ENCODE results near the gene SPPL2C. TPM values are rescaled to one million over a fixed set of nuclear protein-coding genes. Genes with fewer than 3 reads are reported as not detected.

Gene SPPL2C
- not detected for polyA plus RNA-seq (2012; ENCODE audit: insufficient read depth, insufficient read length, low read depth)

GRCh38 chr17:45844695-45845375, at the start of gene SPPL2C:
SPPL2C (plus strand) TSS chr17:45844881; CDS start chr17:45844907, 26 bp downstream.
- no peak within 1 kb of the TSS for H3K4me3 ChIP-seq (ENCODE audit: low read depth, low read length)
- H3K9me3 ChIP-seq = no peaks in the 10 kb centered on the region
- no peaks in the 10 kb centered on the region for H3K4me1 ChIP-seq
- no peaks in the 10 kb centered on the region for H3K27me3 ChIP-seq
- H3K36me3 ChIP-seq = no peaks in the 10 kb centered on the region
- DNase-seq = no peak
- no peak for TF ChIP-seq CTCF (IDR thresholded peaks at IDR 0.05; ENCODE audit: low read depth, low read length)

GRCh38 chr17:45800816-45801215, 43.9 kb upstream of the SPPL2C start:
- no peak for DNase-seq
- Histone ChIP-seq H3K36me3 (no peaks in the 10 kb centered on the region), H3K4me1 (no peaks in the 10 kb centered on the region), H3K9me3 (no peaks in the 10 kb centered on the region), H3K27me3 (peaks cover 29% of the 10 kb centered on the region), H3K4me3 (ENCODE audit: low read depth, low read length) (no peak overlapping the region)
- TF ChIP-seq CTCF (IDR thresholded peaks at IDR 0.05; ENCODE audit: low read depth, low read length) = no peak

- H3K9me3 ChIP-seq = no peaks in the 10 kb centered on the region
- DNase-seq = no peak
Measured at GRCh38 chr17:45801421-45801820, 43.3 kb upstream of the SPPL2C start.

GRCh38 chr17:45808845-45809244, 35.8 kb upstream of the SPPL2C start:
- H3K9me3 ChIP-seq = no peaks in the 10 kb centered on the region
- no peak for TF ChIP-seq CTCF (IDR thresholded peaks at IDR 0.05; ENCODE audit: low read depth, low read length)
- peaks cover 6% of the 10 kb centered on the region; the same call in 1 of the 2 replicates for H3K27me3 ChIP-seq
- H3K36me3 ChIP-seq = no peaks in the 10 kb centered on the region
- DNase-seq = no peak
- no peaks in the 10 kb centered on the region for H3K4me1 ChIP-seq
- H3K4me3 ChIP-seq (ENCODE audit: low read depth, low read length) = no peak overlapping the region

More at GRCh38 chr17:45801421-45801820, 43.3 kb upstream of the SPPL2C start:
- H3K4me3 ChIP-seq (ENCODE audit: low read depth, low read length) = no peak overlapping the region
- no peaks in the 10 kb centered on the region for H3K36me3 ChIP-seq
- TF ChIP-seq CTCF (IDR thresholded peaks at IDR 0.05; ENCODE audit: low read depth, low read length) = no peak
- no peaks in the 10 kb centered on the region for H3K4me1 ChIP-seq
- H3K27me3 ChIP-seq = peaks cover 23% of the 10 kb centered on the region

GRCh38 chr17:45809499-45809898, 35.2 kb upstream of the SPPL2C start:
- Histone ChIP-seq H3K9me3 (no peaks in the 10 kb centered on the region), H3K36me3 (no peaks in the 10 kb centered on the region), H3K4me1 (no peaks in the 10 kb centered on the region), H3K4me3 (ENCODE audit: low read depth, low read length) (no peak overlapping the region), H3K27me3 (peaks cover under 1% of the 10 kb centered on the region; the same call in 1 of the 2 replicates)
- no peak for TF ChIP-seq CTCF (IDR thresholded peaks at IDR 0.05; ENCODE audit: low read depth, low read length)
- DNase-seq = peak; percentile 40

- TF ChIP-seq CTCF (IDR thresholded peaks at IDR 0.05; ENCODE audit: low read depth, low read length) = peak; percentile 44
- Histone ChIP-seq H3K9me3 (no peaks in the 10 kb centered on the region), H3K4me1 (no peaks in the 10 kb centered on the region), H3K4me3 (ENCODE audit: low read depth, low read length) (no peak overlapping the region), H3K36me3 (no peaks in the 10 kb centered on the region), H3K27me3 (no peaks in the 10 kb centered on the region)
- no peak for DNase-seq
Measured at GRCh38 chr17:45812102-45812501, 32.6 kb upstream of the SPPL2C start.

Data from BE2C (cell line).